Measurements from ENCODE around the gene SHISA8.

- TF ChIP-seq CTCF (IDR thresholded peaks at IDR 0.05), result no peak
- TF ChIP-seq POLR2A (IDR thresholded peaks at IDR 0.05), result no peak
Observed at GRCh38 chr22:41922328-41922727, 7.5 kb upstream of the SHISA8 start.
